OCI-LY3 (cell line): ENCODE measurements around the gene PLD3.

Source experiments
- CTCF ChIP-seq: fragments of 200-600, 300-600 bp; sonication (generic); IDR thresholded peaks from 2 replicates; pipeline ENCODE4 v1.5.1; 2014; ENCODE audit warnings: antibody characterized with exemption, low read length, low read depth
- EZH2phosphoT487 ChIP-seq: fragments of 200-600 bp; shearing (Covaris generic); IDR thresholded peaks from 2 replicates; pipeline ENCODE4 v1.6.1; 2018; ENCODE audit warnings: antibody characterized with exemption, mixed run types, low read depth

GRCh38 chr19:40424637-40425449 is 76.3 kb downstream of the PLD3 start:
- TF ChIP-seq CTCF (no peak), EZH2phosphoT487 (no peak)
